Stimulated activated CD4-positive, alpha-beta T cell treated with anti-CD3 and anti-CD28 coated beads, Interleukin-1b, Interleukin-23, amount 100 ng/mL, for 48 hours (primary cell): Measurements from ENCODE around the gene PLXDC2.

Experiments used
- DNase-seq: peaks from one replicate; pipeline ENCODE4 v3.0.0-alpha.2; 2020

The PLXDC2 gene

GRCh38 chr10:20298417-20298816 lies 482.2 kb downstream of the PLXDC2 start:
- DNase-seq, result no peak

- DNase-seq, result no peak
Observed at GRCh38 chr10:20299034-20299736, 483.0 kb downstream of the PLXDC2 start.

- no peak for DNase-seq
Observed at GRCh38 chr10:20300735-20301134, 484.5 kb downstream of the PLXDC2 start.

- no peak for DNase-seq
Observed at GRCh38 chr10:20302033-20302432, 485.8 kb downstream of the PLXDC2 start.

- DNase-seq, result no peak
Observed at GRCh38 chr10:20303453-20304152, 487.4 kb downstream of the PLXDC2 start.

- no peak for DNase-seq
Observed at GRCh38 chr10:20313665-20314064, 497.4 kb downstream of the PLXDC2 start.

GRCh38 chr10:20314431-20314830 lies 498.2 kb downstream of the PLXDC2 start:
- DNase-seq, result no peak

GRCh38 chr10:20327954-20328353 lies 511.7 kb downstream of the PLXDC2 start:
- DNase-seq, result no peak

GRCh38 chr10:20330246-20330645 lies 514.0 kb downstream of the PLXDC2 start:
- no peak for DNase-seq

- DNase-seq, result no peak
Observed at GRCh38 chr10:20334559-20334958, 518.3 kb downstream of the PLXDC2 start.
